T-helper 22 cell (primary cell): ENCODE data around the gene SERPING1.
A peak's percentile ranks its signal among the peaks of the same experiment; 100 is the strongest.

Source experiments
- DNase-seq: peaks from one replicate; pipeline ENCODE4 v3.0.0-alpha.2; 2020; ENCODE audit warnings: low read depth

SERPING1 gene

GRCh38 chr11:57652662-57653061 is 55.2 kb downstream of the SERPING1 start:
- no peak for DNase-seq

- no peak for DNase-seq
Measured at GRCh38 chr11:57653163-57653562, 55.7 kb downstream of the SERPING1 start.

- no peak for DNase-seq
Measured at GRCh38 chr11:57656885-57657193, 59.4 kb downstream of the SERPING1 start.

GRCh38 chr11:57657194-57658022 is 59.9 kb downstream of the SERPING1 start, which contains the start of gene CLP1:
TSS of gene CLP1 (plus strand) at chr11:57657762. CDS start at chr11:57659477, 1,715 bp downstream.
- DNase-seq = peak; percentile 99

- DNase-seq = no peak
Measured at GRCh38 chr11:57658023-57658361, 60.5 kb downstream of the SERPING1 start.

- no peak for DNase-seq
Measured at GRCh38 chr11:57659669-57660068, 62.2 kb downstream of the SERPING1 start.

GRCh38 chr11:57662893-57663292 is 65.4 kb downstream of the SERPING1 start:
- DNase-seq = no peak

- DNase-seq = no peak
Measured at GRCh38 chr11:57663975-57664374, 66.5 kb downstream of the SERPING1 start.
